ENCODE results near the gene CBLN3. TPM values are rescaled to one million over a fixed set of nuclear protein-coding genes. Genes with fewer than 3 reads are reported as not detected.

CBLN3 gene
- total RNA-seq, 1 experiment from 2014 or later: 0.81 TPM

DNA sequence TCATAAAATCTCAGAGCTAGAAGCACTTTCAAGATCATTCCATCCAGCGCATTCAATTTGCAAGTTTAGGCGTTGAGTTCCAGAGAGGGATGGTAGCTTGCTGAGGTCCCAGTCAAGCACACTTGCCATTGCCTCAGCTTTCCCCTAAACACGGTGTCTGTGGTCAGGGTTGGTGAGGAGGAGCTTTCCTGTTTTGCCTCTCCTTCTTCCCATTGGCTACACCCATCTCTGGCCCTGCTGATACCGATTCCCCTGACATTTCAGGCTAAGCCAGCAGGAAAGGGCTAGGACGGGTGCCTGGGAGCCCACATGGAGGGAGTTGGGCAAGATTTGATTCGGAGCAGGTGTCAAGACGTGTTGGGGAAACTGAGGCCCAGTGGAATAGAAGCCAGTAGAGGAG lies 52.3 kb downstream of the CBLN3 start:
- no peak for DNase-seq (ENCODE audit: low read depth)
- in situ Hi-C loops (cut with HindIII; ENCODE audit: low pct_unique_long_range_greater_than_20kb, low sequenced_read_pairs): no loop called here

Other genes with a start within 250 kb of the CBLN3 start
- gene IPO4, start 240.9 kb downstream of the CBLN3 start, total RNA-seq (2014; rRNA removed; shearing (Covaris generic); ENCODE audit: low replicate concordance): 25.7 and 32.7 TPM in 2 replicates
- gene TM9SF1, start 234.2 kb downstream of the CBLN3 start, total RNA-seq (2014; rRNA removed; shearing (Covaris generic); ENCODE audit: low replicate concordance): 50.9 and 57.1 TPM in 2 replicates
- not detected in 2 replicates for gene TSSK4, start 224.0 kb downstream of the CBLN3 start, total RNA-seq (2014; rRNA removed; shearing (Covaris generic); ENCODE audit: low replicate concordance)
- 23.3 and 52.2 TPM in 2 replicates for gene CHMP4A, start 216.2 kb downstream of the CBLN3 start, total RNA-seq (2014; rRNA removed; shearing (Covaris generic); ENCODE audit: low replicate concordance)
- gene MDP1, start 213.6 kb downstream of the CBLN3 start, total RNA-seq (2014; rRNA removed; shearing (Covaris generic); ENCODE audit: low replicate concordance): 19.8 and 23.5 TPM in 2 replicates
- 129 and 160 TPM in 2 replicates for gene NEDD8, start 197.3 kb downstream of the CBLN3 start, total RNA-seq (2014; rRNA removed; shearing (Covaris generic); ENCODE audit: low replicate concordance)
- gene GMPR2, start 196.7 kb downstream of the CBLN3 start, total RNA-seq (2014; rRNA removed; shearing (Covaris generic); ENCODE audit: low replicate concordance): 57.8 and 93.4 TPM in 2 replicates
- gene TINF2, start 187.0 kb downstream of the CBLN3 start, total RNA-seq (2014; rRNA removed; shearing (Covaris generic); ENCODE audit: low replicate concordance): 27.7 and 38.3 TPM in 2 replicates
- gene TGM1, start 166.5 kb downstream of the CBLN3 start, total RNA-seq (2014; rRNA removed; shearing (Covaris generic); ENCODE audit: low replicate concordance): 0.44 TPM in 1 of 2 replicates, not detected in the other
- gene RABGGTA, start 158.1 kb downstream of the CBLN3 start, total RNA-seq (2014; rRNA removed; shearing (Covaris generic); ENCODE audit: low replicate concordance): 10.3 and 12.9 TPM in 2 replicates
- 5.3 and 9.2 TPM in 2 replicates for gene DHRS1, start 129.9 kb downstream of the CBLN3 start, total RNA-seq (2014; rRNA removed; shearing (Covaris generic); ENCODE audit: low replicate concordance)
- gene NOP9, start 129.8 kb downstream of the CBLN3 start, total RNA-seq (2014; rRNA removed; shearing (Covaris generic); ENCODE audit: low replicate concordance): 8.8 and 13.8 TPM in 2 replicates
- gene CIDEB, start 121.7 kb downstream of the CBLN3 start, total RNA-seq (2014; rRNA removed; shearing (Covaris generic); ENCODE audit: low replicate concordance): 1.0 and 6.8 TPM in 2 replicates
- 0.98 TPM in 1 of 2 replicates, not detected in the other for gene LTB4R2, start 119.5 kb downstream of the CBLN3 start, total RNA-seq (2014; rRNA removed; shearing (Covaris generic); ENCODE audit: low replicate concordance)
- gene LTB4R, start 118.2 kb downstream of the CBLN3 start, total RNA-seq (2014; rRNA removed; shearing (Covaris generic); ENCODE audit: low replicate concordance): 0.12 and 2.7 TPM in 2 replicates
- not detected in 2 replicates for gene ADCY4, start 94.6 kb downstream of the CBLN3 start, total RNA-seq (2014; rRNA removed; shearing (Covaris generic); ENCODE audit: low replicate concordance)
- not detected in 2 replicates for gene RIPK3, start 89.7 kb downstream of the CBLN3 start, total RNA-seq (2014; rRNA removed; shearing (Covaris generic); ENCODE audit: low replicate concordance)
- gene NFATC4, start 61.5 kb downstream of the CBLN3 start, total RNA-seq (2014; rRNA removed; shearing (Covaris generic); ENCODE audit: low replicate concordance): not detected in 2 replicates
- 0.03 TPM in 1 of 2 replicates, not detected in the other for gene NYNRIN, start 30.7 kb downstream of the CBLN3 start, total RNA-seq (2014; rRNA removed; shearing (Covaris generic); ENCODE audit: low replicate concordance)
- gene KHNYN, start 286 bp upstream of the CBLN3 start, total RNA-seq (2014; rRNA removed; shearing (Covaris generic); ENCODE audit: low replicate concordance): 25.4 and 31.1 TPM in 2 replicates
- gene SDR39U1, start 13.1 kb upstream of the CBLN3 start, total RNA-seq (2014; rRNA removed; shearing (Covaris generic); ENCODE audit: low replicate concordance): 17.2 and 31.0 TPM in 2 replicates
- gene CMA1, start 78.6 kb upstream of the CBLN3 start, total RNA-seq (2014; rRNA removed; shearing (Covaris generic); ENCODE audit: low replicate concordance): not detected in 2 replicates
- gene CTSG, start 146.6 kb upstream of the CBLN3 start, total RNA-seq (2014; rRNA removed; shearing (Covaris generic); ENCODE audit: low replicate concordance): not detected in 2 replicates
- gene GZMH, start 180.0 kb upstream of the CBLN3 start, total RNA-seq (2014; rRNA removed; shearing (Covaris generic); ENCODE audit: low replicate concordance): not detected in 2 replicates
- not detected in 2 replicates for gene GZMB, start 204.5 kb upstream of the CBLN3 start, total RNA-seq (2014; rRNA removed; shearing (Covaris generic); ENCODE audit: low replicate concordance)